ENCODE results near the gene ZSCAN9.

DNA sequence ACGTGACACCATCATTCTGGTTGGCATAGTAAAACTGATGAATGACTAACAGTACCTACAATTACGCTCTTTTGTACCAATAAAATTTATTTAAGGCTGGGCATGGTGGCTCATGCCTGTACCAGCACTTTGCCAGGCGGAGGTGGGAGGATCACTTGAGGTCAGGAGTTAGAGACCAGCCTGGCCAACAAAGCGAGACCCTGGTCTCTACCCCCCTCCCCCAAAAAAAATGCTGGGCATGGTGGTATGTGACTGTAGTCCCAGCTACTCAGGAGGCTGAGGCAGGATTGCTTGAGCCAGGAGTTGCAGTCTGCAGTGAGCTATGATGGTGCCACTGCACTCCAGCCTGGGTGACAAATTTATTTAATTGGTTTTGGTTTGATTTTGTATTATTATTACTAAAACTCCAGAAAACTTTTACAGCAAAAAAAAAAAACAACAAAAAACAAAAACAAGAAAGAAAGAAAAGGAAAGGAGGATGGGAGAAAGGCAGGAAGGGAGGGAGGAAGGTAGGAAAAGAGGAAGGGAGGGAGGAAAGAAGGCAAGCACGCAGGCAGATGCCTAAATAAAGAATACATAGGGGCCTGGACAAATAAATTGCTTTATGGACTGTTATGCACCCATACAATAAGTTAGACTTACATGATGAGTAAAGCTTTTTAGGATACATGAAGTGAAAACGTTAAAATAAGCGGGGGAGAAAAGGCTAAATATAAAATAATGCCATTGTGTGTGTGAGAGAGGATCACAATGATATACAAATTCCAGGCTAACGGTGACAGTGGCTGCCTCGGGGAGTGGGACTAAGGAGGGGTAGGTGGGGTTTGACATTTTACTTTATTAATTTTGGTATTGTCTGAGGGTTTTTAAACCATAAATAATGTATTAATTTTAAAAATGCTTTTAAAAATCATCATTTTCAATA lies 682 bp upstream of the ZSCAN9 start:
- TF ChIP-seq, protein P1, sequence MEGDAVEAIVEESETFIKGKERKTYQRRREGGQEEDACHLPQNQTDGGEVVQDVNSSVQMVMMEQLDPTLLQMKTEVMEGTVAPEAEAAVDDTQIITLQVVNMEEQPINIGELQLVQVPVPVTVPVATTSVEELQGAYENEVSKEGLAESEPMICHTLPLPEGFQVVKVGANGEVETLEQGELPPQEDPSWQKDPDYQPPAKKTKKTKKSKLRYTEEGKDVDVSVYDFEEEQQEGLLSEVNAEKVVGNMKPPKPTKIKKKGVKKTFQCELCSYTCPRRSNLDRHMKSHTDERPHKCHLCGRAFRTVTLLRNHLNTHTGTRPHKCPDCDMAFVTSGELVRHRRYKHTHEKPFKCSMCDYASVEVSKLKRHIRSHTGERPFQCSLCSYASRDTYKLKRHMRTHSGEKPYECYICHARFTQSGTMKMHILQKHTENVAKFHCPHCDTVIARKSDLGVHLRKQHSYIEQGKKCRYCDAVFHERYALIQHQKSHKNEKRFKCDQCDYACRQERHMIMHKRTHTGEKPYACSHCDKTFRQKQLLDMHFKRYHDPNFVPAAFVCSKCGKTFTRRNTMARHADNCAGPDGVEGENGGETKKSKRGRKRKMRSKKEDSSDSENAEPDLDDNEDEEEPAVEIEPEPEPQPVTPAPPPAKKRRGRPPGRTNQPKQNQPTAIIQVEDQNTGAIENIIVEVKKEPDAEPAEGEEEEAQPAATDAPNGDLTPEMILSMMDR (IDR thresholded peaks at IDR 0.05 in 4 of 5, conservative IDR thresholded peaks at IDR 0.05 in 1 of 5) = no peak
- TF ChIP-seq POLR2A (IDR thresholded peaks at IDR 0.05) = no peak

All from gastrocnemius medialis (tissue), 4 donors.